ENCODE results near the gene METTL13.
A peak's percentile ranks its signal among the peaks of the same experiment; 100 is the strongest.

The METTL13 gene

GRCh38 chr1:171833091-171833825, 51.8 kb downstream of the METTL13 start:
- no peak for TF ChIP-seq CTCF (IDR thresholded peaks at IDR 0.05; ENCODE audit: extremely low read depth, insufficient read depth, missing control alignments)
- DNase-seq (ENCODE audit: low spot score) = no peak
- in situ Hi-C loops (cut with MboI; ENCODE audit: low pct_unique_long_range_greater_than_20kb, low sequenced_read_pairs, unreplicated experiment) = no loop called here

- DNase-seq (ENCODE audit: low spot score) = no peak
- in situ Hi-C loops (cut with MboI; ENCODE audit: low pct_unique_long_range_greater_than_20kb, low sequenced_read_pairs, unreplicated experiment) = no loop called here
Observed at GRCh38 chr1:171834821-171835220, 53.4 kb downstream of the METTL13 start.

GRCh38 chr1:171835891-171836290, 54.4 kb downstream of the METTL13 start:
- in situ Hi-C loops (cut with MboI; ENCODE audit: low pct_unique_long_range_greater_than_20kb, low sequenced_read_pairs, unreplicated experiment) = no loop called here
- DNase-seq (ENCODE audit: low spot score) = no peak
- TF ChIP-seq CTCF (IDR thresholded peaks at IDR 0.05; ENCODE audit: extremely low read depth, insufficient read depth, missing control alignments) = no peak

More at GRCh38 chr1:171834821-171835220, 53.4 kb downstream of the METTL13 start:
- no peak for TF ChIP-seq CTCF (IDR thresholded peaks at IDR 0.05; ENCODE audit: extremely low read depth, insufficient read depth, missing control alignments)

- peak; percentile 94 for DNase-seq (ENCODE audit: low spot score)
- no peak for TF ChIP-seq CTCF (IDR thresholded peaks at IDR 0.05; ENCODE audit: extremely low read depth, insufficient read depth, missing control alignments)
- in situ Hi-C loops (cut with MboI; ENCODE audit: low pct_unique_long_range_greater_than_20kb, low sequenced_read_pairs, unreplicated experiment) = no loop called here
Observed at GRCh38 chr1:171841050-171841910, 59.8 kb downstream of the METTL13 start, which contains the start of gene DNM3. TSS of gene DNM3 (plus strand) at chr1:171841498. CDS start at chr1:171841657, 159 bp downstream.

- DNase-seq (ENCODE audit: low spot score) = peak; percentile 35
Observed at GRCh38 chr1:171841931-171842761, 60.7 kb downstream of the METTL13 start.

More at GRCh38 chr1:171841931-171842761, 60.7 kb downstream of the METTL13 start:
- TF ChIP-seq CTCF (IDR thresholded peaks at IDR 0.05; ENCODE audit: extremely low read depth, insufficient read depth, missing control alignments) = no peak
- in situ Hi-C loops (cut with MboI; ENCODE audit: low pct_unique_long_range_greater_than_20kb, low sequenced_read_pairs, unreplicated experiment) = no loop called here
